Measurements from ENCODE around the gene PML. TPM values are rescaled to one million over a fixed set of nuclear protein-coding genes. Genes with fewer than 3 reads are reported as not detected.

Gene PML
- total and polyA plus RNA-seq, 4 donors, result 33.9 to 80.5 (median 60.8) TPM

GRCh38 chr15:73946795-73947370 is 47.6 kb upstream of the PML start:
- no peak overlapping the region for H3K9ac ChIP-seq (ENCODE audit: insufficient read depth in 1 of 2, low read length in 2 of 2)
- DNase-seq (no peak), ATAC-seq (ENCODE audit: insufficient read depth, low FRiP score) (no peak)
- no peak for TF ChIP-seq CTCF (IDR thresholded peaks at IDR 0.05; ENCODE audit: control extremely low read depth, extremely low read depth)
- no peak overlapping the region for H3K4me3 ChIP-seq
- no peaks in the 10 kb centered on the region for H3K27me3 ChIP-seq (ENCODE audit: control insufficient read depth in 3 of 3, insufficient read depth in 3 of 3, low read length in 2 of 3)
- WGBS, 2 donors, result 95 to 97% methylated on average over 6 to 9 of the region's 9 CpGs
- no peaks in the 10 kb centered on the region for H3K9me3 ChIP-seq (ENCODE audit: control insufficient read depth in 4 of 4, insufficient read depth in 3 of 4, low read length in 3 of 4)
- H3K4me1 ChIP-seq (ENCODE audit: control insufficient read depth in 5 of 5, insufficient read depth in 5 of 5, low read length in 5 of 5), result peaks cover 4 to 21% (median 7%) of the 10 kb centered on the region in 5 donors
- no peak overlapping the region for H3K27ac ChIP-seq (ENCODE audit: low read depth in 1 of 2, low read length in 1 of 2)
- peaks cover 0 to 39% (median 14%) of the 10 kb centered on the region in 4 donors for H3K36me3 ChIP-seq (ENCODE audit: control insufficient read depth in 4 of 4, insufficient read depth in 4 of 4, low read length in 4 of 4)

- no peak for TF ChIP-seq CTCF (IDR thresholded peaks at IDR 0.05; ENCODE audit: control extremely low read depth, extremely low read depth)
- no peak for DNase-seq
These were observed 46.9 kb upstream of the PML start for GRCh38 chr15:73947651-73948050.

DNA sequence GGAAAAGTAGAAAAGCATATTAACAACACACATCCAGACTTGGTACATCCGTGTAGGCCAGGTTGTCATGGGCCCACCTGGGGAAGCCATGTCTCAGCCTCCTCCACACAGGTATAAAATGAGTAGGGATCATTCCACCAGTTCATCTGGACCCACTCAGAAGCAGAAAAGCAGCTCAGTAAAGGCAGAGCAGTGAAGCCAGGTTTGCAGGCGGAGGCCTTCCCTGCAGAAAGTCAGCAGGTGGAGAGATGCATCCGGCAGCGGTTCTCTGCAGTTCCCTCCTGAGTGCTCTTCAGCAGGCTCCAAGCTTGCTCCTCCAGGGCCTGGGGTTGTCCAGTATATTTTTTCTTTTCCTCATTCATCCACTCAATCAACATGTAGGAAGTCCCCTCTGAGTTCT is 46.1 kb upstream of the PML start:
- H3K9ac ChIP-seq (ENCODE audit: insufficient read depth in 1 of 2, low read length in 2 of 2), result no peak overlapping the region
- no peaks in the 10 kb centered on the region for H3K9me3 ChIP-seq (ENCODE audit: control insufficient read depth in 4 of 4, insufficient read depth in 3 of 4, low read length in 3 of 4)
- 92 to 97% methylated on average over 4 of the region's 4 CpGs for WGBS, 2 donors
- ATAC-seq (ENCODE audit: insufficient read depth, low FRiP score), result no peak
- H3K36me3 ChIP-seq (ENCODE audit: control insufficient read depth in 4 of 4, insufficient read depth in 4 of 4, low read length in 4 of 4), result peaks cover 0 to 49% (median 14%) of the 10 kb centered on the region in 4 donors
- DNase-seq, result no peak
- H3K27ac ChIP-seq (ENCODE audit: low read depth in 1 of 2, low read length in 1 of 2), result no peak overlapping the region
- no peaks in the 10 kb centered on the region for H3K27me3 ChIP-seq (ENCODE audit: control insufficient read depth in 3 of 3, insufficient read depth in 3 of 3, low read length in 2 of 3)
- TF ChIP-seq CTCF (IDR thresholded peaks at IDR 0.05; ENCODE audit: control extremely low read depth, extremely low read depth), result no peak
- H3K4me1 ChIP-seq (ENCODE audit: control insufficient read depth in 5 of 5, insufficient read depth in 5 of 5, low read length in 5 of 5), result peaks cover 6 to 25% (median 8%) of the 10 kb centered on the region in 5 donors
- H3K4me3 ChIP-seq, result no peak overlapping the region

More at GRCh38 chr15:73947651-73948050, 46.9 kb upstream of the PML start:
- Histone ChIP-seq H3K27me3 (ENCODE audit: control insufficient read depth in 3 of 3, insufficient read depth in 3 of 3, low read length in 2 of 3) (no peaks in the 10 kb centered on the region), H3K4me1 (ENCODE audit: control insufficient read depth in 5 of 5, insufficient read depth in 5 of 5, low read length in 5 of 5) (peaks cover 6 to 25% (median 8%) of the 10 kb centered on the region in 5 donors), H3K9ac (ENCODE audit: insufficient read depth in 1 of 2, low read length in 2 of 2) (no peak overlapping the region), H3K9me3 (ENCODE audit: control insufficient read depth in 4 of 4, insufficient read depth in 3 of 4, low read length in 3 of 4) (no peaks in the 10 kb centered on the region), H3K4me3 (no peak overlapping the region), H3K27ac (ENCODE audit: low read depth in 1 of 2, low read length in 1 of 2) (no peak overlapping the region), H3K36me3 (ENCODE audit: control insufficient read depth in 4 of 4, insufficient read depth in 4 of 4, low read length in 4 of 4) (peaks cover 0 to 47% (median 14%) of the 10 kb centered on the region in 4 donors)
- no peak for ATAC-seq (ENCODE audit: insufficient read depth, low FRiP score)
- 93 to 98% methylated on average over 9 of the region's 9 CpGs for WGBS, 2 donors

DNA sequence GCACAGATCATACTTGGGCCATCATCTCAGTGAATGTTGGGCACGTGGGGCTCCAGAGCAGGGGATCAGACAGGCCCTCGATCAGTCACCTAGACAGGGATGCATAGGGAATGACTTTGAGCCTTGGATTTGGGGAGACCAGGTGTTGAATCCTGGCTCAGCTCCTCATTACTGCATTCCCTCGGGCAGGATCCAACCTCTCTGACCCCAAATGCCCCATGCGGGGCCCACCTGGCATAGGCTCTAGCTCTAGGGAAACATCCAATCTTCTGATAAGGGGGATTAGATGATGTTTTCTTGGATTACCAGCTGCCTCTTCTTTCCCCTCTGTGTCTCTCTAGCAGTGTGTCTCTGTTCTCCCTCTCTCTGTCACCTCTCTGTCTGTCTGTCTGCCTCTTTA is 45.5 kb upstream of the PML start:
- no peak for TF ChIP-seq CTCF (IDR thresholded peaks at IDR 0.05; ENCODE audit: control extremely low read depth, extremely low read depth)
- DNase-seq, result no peak
- peaks cover 6 to 25% (median 8%) of the 10 kb centered on the region in 5 donors for H3K4me1 ChIP-seq (ENCODE audit: control insufficient read depth in 5 of 5, insufficient read depth in 5 of 5, low read length in 5 of 5)
- no peak overlapping the region for H3K27ac ChIP-seq (ENCODE audit: low read depth in 1 of 2, low read length in 1 of 2)
- peaks cover 0 to 49% (median 14%) of the 10 kb centered on the region in 4 donors for H3K36me3 ChIP-seq (ENCODE audit: control insufficient read depth in 4 of 4, insufficient read depth in 4 of 4, low read length in 4 of 4)
- H3K4me3 ChIP-seq, result no peak overlapping the region
- no peak overlapping the region for H3K9ac ChIP-seq (ENCODE audit: insufficient read depth in 1 of 2, low read length in 2 of 2)
- 82 to 86% methylated on average over 4 of the region's 4 CpGs for whole genome bisulfite sequencing, 2 donors
- H3K9me3 ChIP-seq (ENCODE audit: control insufficient read depth in 4 of 4, insufficient read depth in 3 of 4, low read length in 3 of 4), result no peaks in the 10 kb centered on the region
- no peak for ATAC-seq (ENCODE audit: insufficient read depth, low FRiP score)
- H3K27me3 ChIP-seq (ENCODE audit: control insufficient read depth in 3 of 3, insufficient read depth in 3 of 3, low read length in 2 of 3), result no peaks in the 10 kb centered on the region

Data from lung (tissue), 12 donors.